Renal cortex interstitium (tissue), 11 donors: Measurements from ENCODE around the gene TACO1. TPM values are rescaled to one million over a fixed set of nuclear protein-coding genes. Genes with fewer than 3 reads are reported as not detected.

Experiments used
- DNase-seq, 11 donors: peaks; one replicate each; pipeline ENCODE4 v3.0.0-alpha.2; 2013; ENCODE audit warnings: low read depth in 9 of 11, low spot score in 4 of 11; ENCODE audit errors: extremely low read depth in 1 of 11
- polyA plus RNA-seq, 3 donors: library from polyadenylated mRNA; unstranded; fragments of 120-200 nt; gene quantifications; one replicate each; pipeline ENCODE4 v1.2.1, GENCODE V29; 2013; ENCODE audit not compliant: insufficient read length in 3 of 3

The TACO1 gene
- polyA plus RNA-seq, 3 donors, result 25.9 to 29.9 (median 27.8) TPM

GRCh38 chr17:63588797-63589196 lies 11.9 kb upstream of the TACO1 start:
- no peak for DNase-seq

GRCh38 chr17:63589646-63590045 lies 11.0 kb upstream of the TACO1 start:
- no peak for DNase-seq

GRCh38 chr17:63592797-63593196 lies 7.9 kb upstream of the TACO1 start:
- DNase-seq, result no peak

- no peak for DNase-seq
Measured at GRCh38 chr17:63595132-63595531, 5.6 kb upstream of the TACO1 start.

- no peak for DNase-seq
Measured at GRCh38 chr17:63596856-63597586, 3.7 kb upstream of the TACO1 start.

GRCh38 chr17:63598281-63598680 lies 2.4 kb upstream of the TACO1 start:
- no peak for DNase-seq

GRCh38 chr17:63601439-63602371 lies 1.0 kb downstream of the TACO1 start:
- DNase-seq, result no peak

GRCh38 chr17:63609816-63610573 lies 9.3 kb downstream of the TACO1 start:
- no peak for DNase-seq

- no peak for DNase-seq
Measured at GRCh38 chr17:63610854-63611253, 10.2 kb downstream of the TACO1 start.

GRCh38 chr17:63611354-63611753 lies 10.7 kb downstream of the TACO1 start:
- DNase-seq, result no peak

GRCh38 chr17:63613663-63614062 lies 13.0 kb downstream of the TACO1 start:
- no peak for DNase-seq

- DNase-seq, result no peak
Measured at GRCh38 chr17:63621229-63621683, 20.6 kb downstream of the TACO1 start.

GRCh38 chr17:63621684-63622573 lies 21.2 kb downstream of the TACO1 start, which contains the start of gene MAP3K3:
Gene MAP3K3, plus strand, starts transcription at chr17:63622417. Its CDS starts 343 bp downstream, at chr17:63622760.
- peak; percentile 95 to 100 (median 99) for DNase-seq

GRCh38 chr17:63622574-63623390 lies 22.1 kb downstream of the TACO1 start:
- DNase-seq, result peak in 4 of 11 donors; percentile 28 to 57 (median 51)

- no peak for DNase-seq
Measured at GRCh38 chr17:63623786-63624530, 23.3 kb downstream of the TACO1 start.

GRCh38 chr17:63624531-63624880 lies 23.8 kb downstream of the TACO1 start:
- DNase-seq, result no peak
